GM18526 (cell line): ENCODE data around the gene NPTX1.

Experiments used
- POLR2A ChIP-seq: IDR thresholded peaks from 3 replicates; pipeline ENCODE4 v1.6.1; 2011; ENCODE audit not compliant: insufficient read length; ENCODE audit errors: extremely low read depth

Gene NPTX1

GRCh38 chr17:80424878-80425765, 51.3 kb downstream of the NPTX1 start:
- no peak for TF ChIP-seq POLR2A

- no peak for TF ChIP-seq POLR2A
These were observed 52.1 kb downstream of the NPTX1 start for GRCh38 chr17:80424261-80424660.

GRCh38 chr17:80423536-80424225, 52.7 kb downstream of the NPTX1 start:
- TF ChIP-seq POLR2A, result no peak

- no peak for TF ChIP-seq POLR2A
These were observed 53.4 kb downstream of the NPTX1 start for GRCh38 chr17:80422981-80423380.

- no peak for TF ChIP-seq POLR2A
These were observed 54.1 kb downstream of the NPTX1 start for GRCh38 chr17:80422276-80422675.

GRCh38 chr17:80421381-80422090, 54.9 kb downstream of the NPTX1 start:
- no peak for TF ChIP-seq POLR2A

- no peak for TF ChIP-seq POLR2A
These were observed 57.2 kb downstream of the NPTX1 start for GRCh38 chr17:80419255-80419654.

- no peak for TF ChIP-seq POLR2A
These were observed 57.8 kb downstream of the NPTX1 start for GRCh38 chr17:80418589-80418988.
